Measurements from ENCODE around the gene POLR2M.

The POLR2M gene

GRCh38 chr15:57677204-57677603 lies 29.3 kb upstream of the POLR2M start:
- no peak overlapping the region for H3K4me3 ChIP-seq (ENCODE audit: low read length)
- no peak for DNase-seq (ENCODE audit: low read depth)
- TF ChIP-seq CTCF (IDR thresholded peaks at IDR 0.05; ENCODE audit: insufficient read depth, low read depth, low read length, missing control alignments), result no peak

DNA sequence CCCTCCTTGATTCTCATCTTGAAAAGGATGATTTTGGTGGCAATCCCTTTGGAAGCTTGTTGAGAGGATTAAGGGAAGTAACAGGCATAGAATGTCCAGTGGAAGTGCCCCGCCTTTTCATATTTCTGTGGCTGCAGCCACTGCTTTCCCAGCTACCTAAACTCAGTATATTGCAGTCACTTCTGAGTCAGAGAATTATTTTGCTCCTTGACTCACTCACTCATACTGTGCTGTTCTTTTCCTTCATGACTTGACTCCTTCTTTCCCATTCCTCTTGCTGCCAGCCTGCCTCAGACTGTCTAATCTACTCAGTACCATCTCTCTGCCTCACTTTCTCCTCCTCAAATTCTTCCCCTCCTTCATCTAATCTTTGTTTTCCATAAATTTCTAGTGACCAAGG lies 26.5 kb upstream of the POLR2M start:
- peak; percentile 81 for DNase-seq (ENCODE audit: low read depth)
- TF ChIP-seq CTCF (IDR thresholded peaks at IDR 0.05; ENCODE audit: insufficient read depth, low read depth, low read length, missing control alignments), result no peak
- H3K4me3 ChIP-seq (ENCODE audit: low read length), result no peak overlapping the region

- no peak overlapping the region for H3K4me3 ChIP-seq (ENCODE audit: low read length)
- TF ChIP-seq CTCF (IDR thresholded peaks at IDR 0.05; ENCODE audit: insufficient read depth, low read depth, low read length, missing control alignments), result no peak
- DNase-seq (ENCODE audit: low read depth), result no peak
Observed at GRCh38 chr15:57681011-57681410, 25.5 kb upstream of the POLR2M start.

GRCh38 chr15:57683481-57683880 lies 23.0 kb upstream of the POLR2M start:
- H3K4me3 ChIP-seq (ENCODE audit: low read length), result no peak overlapping the region
- DNase-seq (ENCODE audit: low read depth), result no peak
- TF ChIP-seq CTCF (IDR thresholded peaks at IDR 0.05; ENCODE audit: insufficient read depth, low read depth, low read length, missing control alignments), result no peak

DNA sequence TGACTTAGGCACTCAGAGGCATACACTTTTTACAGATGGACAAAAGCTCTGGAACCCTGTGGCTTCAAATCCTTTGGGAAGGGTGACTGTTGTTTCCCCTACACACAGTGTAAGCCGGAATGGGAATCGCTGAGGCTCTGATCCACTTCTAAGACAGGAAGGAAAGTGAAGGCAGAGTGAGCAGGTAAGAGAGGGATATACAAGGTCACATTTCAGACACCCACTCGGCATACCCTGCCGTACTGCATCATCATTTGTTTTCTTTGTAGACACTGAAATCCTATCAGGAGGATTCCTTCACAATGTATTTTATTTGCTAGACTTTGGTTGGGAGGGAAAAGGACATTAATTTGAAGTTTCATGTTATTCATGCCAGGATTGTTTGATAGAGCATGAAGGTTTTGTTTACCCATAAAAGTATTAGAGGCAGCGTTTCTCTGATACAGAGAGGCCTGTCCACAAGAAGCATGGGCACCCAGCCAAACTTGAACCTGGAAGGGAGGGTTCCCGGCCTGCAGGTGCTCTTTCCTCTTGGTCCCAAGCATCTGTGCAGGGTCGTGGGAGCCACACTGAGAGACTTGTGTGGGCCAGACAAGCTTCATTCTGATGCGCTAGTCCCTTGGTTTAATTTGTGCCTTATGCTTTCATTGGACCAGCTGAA lies 21.9 kb upstream of the POLR2M start:
- no peak for TF ChIP-seq CTCF (IDR thresholded peaks at IDR 0.05; ENCODE audit: insufficient read depth, low read depth, low read length, missing control alignments)
- H3K4me3 ChIP-seq (ENCODE audit: low read length), result no peak overlapping the region
- no peak for DNase-seq (ENCODE audit: low read depth)

DNA sequence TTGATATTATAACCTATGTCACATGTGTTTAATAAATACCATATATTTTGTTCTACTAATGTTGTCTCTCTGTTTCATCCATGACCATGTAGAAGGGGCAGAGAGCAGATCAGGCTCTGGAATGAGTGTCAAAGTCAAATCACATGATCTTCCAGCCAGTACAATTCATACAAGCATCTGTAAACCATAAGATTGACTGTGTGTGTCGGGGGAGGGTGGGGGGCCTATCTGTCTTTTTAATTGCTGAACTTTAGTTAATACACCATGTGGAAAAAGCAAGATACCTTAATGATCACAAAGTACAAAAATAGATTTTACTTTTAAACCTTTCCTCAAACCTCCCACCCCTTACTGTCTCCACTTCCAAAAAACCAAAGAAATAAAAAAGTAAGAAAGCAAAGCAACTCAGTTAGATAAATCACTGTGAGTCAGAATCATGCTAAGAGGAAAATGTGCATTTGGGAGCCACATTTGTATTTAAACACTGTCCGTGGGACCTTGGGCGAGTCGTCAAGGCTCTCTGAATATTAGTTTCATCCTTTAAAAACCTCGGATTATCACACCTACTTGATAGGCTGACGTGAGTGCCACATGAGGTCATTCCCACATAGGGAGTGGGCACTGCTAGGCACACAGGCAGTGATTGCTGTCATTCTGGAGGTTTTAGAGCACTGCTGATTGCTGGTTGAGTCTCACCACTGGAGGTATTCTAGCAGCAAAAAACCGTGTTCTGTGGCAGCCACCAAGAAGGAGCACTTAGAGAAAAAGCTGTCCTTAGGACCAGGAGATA lies 21.0 kb upstream of the POLR2M start:
- H3K4me3 ChIP-seq (ENCODE audit: low read length), result no peak overlapping the region
- DNase-seq (ENCODE audit: low read depth), result no peak
- no peak for TF ChIP-seq CTCF (IDR thresholded peaks at IDR 0.05; ENCODE audit: insufficient read depth, low read depth, low read length, missing control alignments)
